Measurements from ENCODE around the gene KDELR3. TPM values are rescaled to one million over a fixed set of nuclear protein-coding genes. Genes with fewer than 3 reads are reported as not detected.

Gene KDELR3
- total RNA-seq, 3 donors from 2014 or later (not counting 1 experiment from before 2014, with no cell fraction given) = 0.25 TPM; not detected in 2

- ATAC-seq (no peak), DNase-seq (peak; percentile 55 to 77)
- Mint-ChIP-seq H3K27ac (peak overlapping the region; percentile 100), H3K9me3 (peaks cover 0 to 4% of the 10 kb centered on the region in 2 donors), H3K4me1 (peaks cover 52 to 64% of the 10 kb centered on the region in 2 donors), H3K4me3 (peak overlapping the region; percentile 93), H3K27me3 (ENCODE audit: low read depth in 2 of 2) (no peaks in the 10 kb centered on the region), H3K36me3 (peaks cover 11% of the 10 kb centered on the region)
- WGBS (ENCODE audit: insufficient coverage) = 1% methylated on average over 33 of the region's 35 CpGs
- no peaks in the 10 kb centered on the region for H3K9me3 ChIP-seq (ENCODE audit: control insufficient read depth, insufficient read depth, low read length)
- intact Hi-C loops (cut with micrococcal nuclease) = loop anchor here (1.0 to 10.0 kb wide), 2 partner anchors 200 to 250 kb away; partner anchors contain the start of genes GTPBP1 and SUN2
- H3K27ac ChIP-seq (ENCODE audit: low read length) = peak overlapping the region; percentile 99
- H3K4me3 ChIP-seq (ENCODE audit: low read length) = peak overlapping the region; percentile 80
- peaks cover 26% of the 10 kb centered on the region for H3K4me1 ChIP-seq (ENCODE audit: control insufficient read depth, insufficient read depth, low read length)
- peaks cover 25% of the 10 kb centered on the region for H3K36me3 ChIP-seq (ENCODE audit: control insufficient read depth, insufficient read depth, low read length)
- H3K27me3 ChIP-seq (ENCODE audit: control insufficient read depth, insufficient read depth, low read length) = no peaks in the 10 kb centered on the region
- TF ChIP-seq, protein P1, sequence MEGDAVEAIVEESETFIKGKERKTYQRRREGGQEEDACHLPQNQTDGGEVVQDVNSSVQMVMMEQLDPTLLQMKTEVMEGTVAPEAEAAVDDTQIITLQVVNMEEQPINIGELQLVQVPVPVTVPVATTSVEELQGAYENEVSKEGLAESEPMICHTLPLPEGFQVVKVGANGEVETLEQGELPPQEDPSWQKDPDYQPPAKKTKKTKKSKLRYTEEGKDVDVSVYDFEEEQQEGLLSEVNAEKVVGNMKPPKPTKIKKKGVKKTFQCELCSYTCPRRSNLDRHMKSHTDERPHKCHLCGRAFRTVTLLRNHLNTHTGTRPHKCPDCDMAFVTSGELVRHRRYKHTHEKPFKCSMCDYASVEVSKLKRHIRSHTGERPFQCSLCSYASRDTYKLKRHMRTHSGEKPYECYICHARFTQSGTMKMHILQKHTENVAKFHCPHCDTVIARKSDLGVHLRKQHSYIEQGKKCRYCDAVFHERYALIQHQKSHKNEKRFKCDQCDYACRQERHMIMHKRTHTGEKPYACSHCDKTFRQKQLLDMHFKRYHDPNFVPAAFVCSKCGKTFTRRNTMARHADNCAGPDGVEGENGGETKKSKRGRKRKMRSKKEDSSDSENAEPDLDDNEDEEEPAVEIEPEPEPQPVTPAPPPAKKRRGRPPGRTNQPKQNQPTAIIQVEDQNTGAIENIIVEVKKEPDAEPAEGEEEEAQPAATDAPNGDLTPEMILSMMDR (IDR thresholded peaks at IDR 0.05) = no peak
Measured at GRCh38 chr22:38504731-38505540, 37.0 kb downstream of the KDELR3 start.

DNA sequence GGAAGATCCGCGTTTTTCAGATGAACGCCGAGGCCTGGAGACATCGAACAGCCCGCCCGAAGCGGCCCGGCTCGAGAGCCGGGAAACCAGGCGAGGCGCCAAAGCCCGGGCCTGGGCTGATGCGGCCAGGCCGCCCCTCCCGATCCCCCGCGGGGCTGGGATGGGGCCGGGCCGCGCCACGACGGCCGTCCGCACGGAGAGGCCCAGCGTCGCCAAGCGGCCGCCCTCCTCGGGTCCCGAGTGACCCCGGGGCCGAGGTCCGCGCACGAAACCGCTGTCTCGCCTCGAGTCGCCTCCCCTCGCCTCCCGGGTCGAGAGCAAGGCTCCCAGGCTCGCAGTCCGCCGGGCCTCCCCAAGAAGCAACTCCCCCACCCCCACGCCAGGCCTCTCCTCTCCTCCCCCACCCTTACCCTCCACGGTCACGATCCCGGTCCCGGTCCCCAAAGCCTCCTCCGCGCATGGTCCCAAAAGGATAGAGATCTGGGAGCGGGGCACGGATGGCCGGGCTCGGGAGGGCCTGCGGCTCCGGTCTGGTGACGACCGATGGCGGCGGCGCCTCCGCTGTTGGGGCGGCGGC, 37.7 kb downstream of the KDELR3 start:
- intact Hi-C loops (cut with micrococcal nuclease) = loop anchor here (10.0 kb wide), 1 partner anchor 249 kb away; the partner anchor contains the start of gene SUN2
- H3K27me3 ChIP-seq (ENCODE audit: control insufficient read depth, insufficient read depth, low read length) = no peaks in the 10 kb centered on the region
- H3K9me3 ChIP-seq (ENCODE audit: control insufficient read depth, insufficient read depth, low read length) = no peaks in the 10 kb centered on the region
- Mint-ChIP-seq H3K27me3 (ENCODE audit: low read depth in 2 of 2) (no peaks in the 10 kb centered on the region), H3K36me3 (peaks cover 11% of the 10 kb centered on the region), H3K4me3 (peak overlapping the region; percentile 100), H3K27ac (peak overlapping the region; percentile 100), H3K9me3 (peaks cover 0 to 4% of the 10 kb centered on the region in 2 donors), H3K4me1 (peaks cover 52 to 64% of the 10 kb centered on the region in 2 donors)
- TF ChIP-seq, protein P1 (IDR thresholded peaks at IDR 0.05) = no peak
- DNase-seq (peak in 1 of 2 donors; percentile 66), ATAC-seq (peak; percentile 19 to 42 (median 28))
- H3K4me3 ChIP-seq (ENCODE audit: low read length) = peak overlapping the region; percentile 80
- WGBS (ENCODE audit: insufficient coverage) = 0% methylated on average over 69 of the region's 69 CpGs
- H3K27ac ChIP-seq (ENCODE audit: low read length) = peak overlapping the region; percentile 99
- peaks cover 21% of the 10 kb centered on the region for H3K36me3 ChIP-seq (ENCODE audit: control insufficient read depth, insufficient read depth, low read length)
- peaks cover 22% of the 10 kb centered on the region for H3K4me1 ChIP-seq (ENCODE audit: control insufficient read depth, insufficient read depth, low read length)

GRCh38 chr22:38506118-38506962, 38.4 kb downstream of the KDELR3 start, which contains the start of gene DDX17:
DDX17 (minus strand) TSS chr22:38506311.
- Histone ChIP-seq H3K9me3 (ENCODE audit: control insufficient read depth, insufficient read depth, low read length) (no peaks in the 10 kb centered on the region), H3K27ac (ENCODE audit: low read length) (peak within 1 kb of the TSS; percentile 99), H3K4me1 (ENCODE audit: control insufficient read depth, insufficient read depth, low read length) (peaks cover 22% of the 10 kb centered on the region), H3K27me3 (ENCODE audit: control insufficient read depth, insufficient read depth, low read length) (no peaks in the 10 kb centered on the region), H3K36me3 (ENCODE audit: control insufficient read depth, insufficient read depth, low read length) (peaks cover 16% of the 10 kb centered on the region), H3K4me3 (ENCODE audit: low read length) (peak within 1 kb of the TSS; percentile 80)
- TF ChIP-seq, protein P1 (IDR thresholded peaks at IDR 0.05) = no peak
- Mint-ChIP-seq H3K4me1 (peaks cover 47 to 59% of the 10 kb centered on the region in 2 donors), H3K27ac (peak within 1 kb of the TSS; percentile 100), H3K36me3 (peaks cover 6% of the 10 kb centered on the region), H3K27me3 (ENCODE audit: low read depth in 2 of 2) (no peaks in the 10 kb centered on the region), H3K4me3 (peak within 1 kb of the TSS; percentile 100), H3K9me3 (peaks cover 0 to 4% of the 10 kb centered on the region in 2 donors)
- DNase-seq (peak; percentile 91 to 99), ATAC-seq (peak; percentile 86 to 96 (median 89))
- WGBS (ENCODE audit: insufficient coverage) = under 1% methylated on average over 83 of the region's 83 CpGs
- intact Hi-C loops (cut with micrococcal nuclease) = loop anchor here (10.0 kb wide), 1 partner anchor 248 kb away; the partner anchor contains the start of gene SUN2

Data from natural killer cell (primary cell).